PFSK-1 (cell line): Measurements from ENCODE around the gene CYP4V2.

Experiments used
- FOXP2 ChIP-seq: optimal IDR thresholded peaks from 2 replicates; pipeline ENCODE3; 2011; ENCODE audit warnings: borderline replicate concordance, control low read depth, inconsistent platforms; ENCODE audit not compliant: insufficient read depth; ENCODE audit errors: extremely low read length, extremely low read depth
- POLR2AphosphoS5 ChIP-seq: IDR thresholded peaks from 2 replicates; pipeline ENCODE4 v1.6.1; 2012; ENCODE audit warnings: low read depth, mild to moderate bottlenecking, control low read depth, low read length, moderate library complexity
- SIN3A ChIP-seq: IDR thresholded peaks from 2 replicates; pipeline ENCODE4 v1.6.1; 2012; ENCODE audit warnings: mild to moderate bottlenecking, low read length, moderate library complexity, borderline replicate concordance; ENCODE audit not compliant: insufficient read depth
- TAF1 ChIP-seq: IDR thresholded peaks from 2 replicates; pipeline ENCODE4 v1.6.1; 2012; ENCODE audit warnings: low read length, control low read depth, borderline replicate concordance; ENCODE audit not compliant: insufficient read depth
- TF ChIP-seq, protein P1 (sequence below), 2 experiments: IDR thresholded peaks; 2 replicates each; pipeline versions ENCODE4 v1.6.1 to v1.8.0; 2011 to 2012; ENCODE audit warnings: low read depth in 2 of 2, low read length in 2 of 2, control low read depth in 1 of 2, inconsistent platforms in 1 of 2, mild to moderate bottlenecking in 1 of 2, moderate library complexity in 1 of 2; ENCODE audit not compliant: insufficient read depth in 1 of 2

CYP4V2 gene

GRCh38 chr4:186240452-186240847 is 49.1 kb downstream of the CYP4V2 start:
- TF ChIP-seq TAF1 (no peak), SIN3A (no peak), POLR2AphosphoS5 (no peak), FOXP2 (no peak)
- TF ChIP-seq, protein P1, sequence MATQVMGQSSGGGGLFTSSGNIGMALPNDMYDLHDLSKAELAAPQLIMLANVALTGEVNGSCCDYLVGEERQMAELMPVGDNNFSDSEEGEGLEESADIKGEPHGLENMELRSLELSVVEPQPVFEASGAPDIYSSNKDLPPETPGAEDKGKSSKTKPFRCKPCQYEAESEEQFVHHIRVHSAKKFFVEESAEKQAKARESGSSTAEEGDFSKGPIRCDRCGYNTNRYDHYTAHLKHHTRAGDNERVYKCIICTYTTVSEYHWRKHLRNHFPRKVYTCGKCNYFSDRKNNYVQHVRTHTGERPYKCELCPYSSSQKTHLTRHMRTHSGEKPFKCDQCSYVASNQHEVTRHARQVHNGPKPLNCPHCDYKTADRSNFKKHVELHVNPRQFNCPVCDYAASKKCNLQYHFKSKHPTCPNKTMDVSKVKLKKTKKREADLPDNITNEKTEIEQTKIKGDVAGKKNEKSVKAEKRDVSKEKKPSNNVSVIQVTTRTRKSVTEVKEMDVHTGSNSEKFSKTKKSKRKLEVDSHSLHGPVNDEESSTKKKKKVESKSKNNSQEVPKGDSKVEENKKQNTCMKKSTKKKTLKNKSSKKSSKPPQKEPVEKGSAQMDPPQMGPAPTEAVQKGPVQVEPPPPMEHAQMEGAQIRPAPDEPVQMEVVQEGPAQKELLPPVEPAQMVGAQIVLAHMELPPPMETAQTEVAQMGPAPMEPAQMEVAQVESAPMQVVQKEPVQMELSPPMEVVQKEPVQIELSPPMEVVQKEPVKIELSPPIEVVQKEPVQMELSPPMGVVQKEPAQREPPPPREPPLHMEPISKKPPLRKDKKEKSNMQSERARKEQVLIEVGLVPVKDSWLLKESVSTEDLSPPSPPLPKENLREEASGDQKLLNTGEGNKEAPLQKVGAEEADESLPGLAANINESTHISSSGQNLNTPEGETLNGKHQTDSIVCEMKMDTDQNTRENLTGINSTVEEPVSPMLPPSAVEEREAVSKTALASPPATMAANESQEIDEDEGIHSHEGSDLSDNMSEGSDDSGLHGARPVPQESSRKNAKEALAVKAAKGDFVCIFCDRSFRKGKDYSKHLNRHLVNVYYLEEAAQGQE (IDR thresholded peaks at IDR 0.05; ENCODE audit: insufficient read depth in 1 of 2, low read depth in 2 of 2, low read length in 2 of 2), result no peak

DNA sequence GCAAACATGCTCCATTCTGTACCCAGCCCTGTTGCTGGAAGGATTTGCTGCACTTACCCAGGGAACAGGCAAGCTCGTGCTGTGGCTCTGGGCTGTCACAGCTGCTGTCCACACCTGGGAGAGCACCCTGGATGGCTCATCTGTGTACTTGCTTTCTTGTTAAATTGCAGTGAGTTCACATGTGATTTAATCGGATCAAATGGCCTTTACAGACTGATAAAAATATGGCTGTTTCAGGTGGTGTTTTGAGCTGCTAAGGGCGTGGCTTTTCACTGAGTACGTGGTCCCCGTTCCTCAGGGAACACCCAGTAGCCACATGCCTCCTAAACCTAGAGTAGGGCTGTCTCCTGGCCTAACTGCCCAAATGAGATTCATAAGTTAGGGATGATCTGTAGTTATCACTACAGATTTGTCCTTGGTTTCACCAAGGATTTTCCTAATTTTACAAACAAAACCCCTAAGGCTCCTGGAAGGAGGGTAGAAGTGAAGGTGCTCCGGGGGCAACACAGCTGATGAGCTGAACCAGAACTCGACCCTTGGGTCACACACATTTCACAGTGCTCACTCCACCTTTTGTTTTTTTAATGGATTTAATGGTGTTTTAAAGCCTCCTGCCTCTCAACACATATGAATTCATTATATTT is 49.6 kb downstream of the CYP4V2 start:
- no peak for TF ChIP-seq POLR2AphosphoS5

DNA sequence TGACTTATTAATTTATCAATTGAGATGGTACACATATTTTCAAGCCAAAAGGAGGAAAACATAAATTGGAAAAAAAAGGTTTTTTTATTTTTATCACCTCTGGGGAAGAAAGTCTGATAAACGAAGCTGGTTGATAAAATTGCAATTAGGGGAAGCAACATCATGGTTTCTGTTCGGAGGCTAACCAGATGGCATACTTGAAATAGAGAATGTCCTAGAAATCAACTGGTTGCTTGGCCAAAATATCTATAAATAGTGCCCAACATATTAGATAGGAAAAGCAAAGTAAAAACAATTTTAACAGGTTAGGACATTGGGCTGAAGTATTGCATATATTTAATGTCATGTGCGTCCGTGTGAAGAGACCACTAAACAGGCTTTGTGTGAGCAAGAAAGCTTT is 50.2 kb downstream of the CYP4V2 start:
- no peak for TF ChIP-seq TAF1
- TF ChIP-seq POLR2AphosphoS5, result no peak
- no peak for TF ChIP-seq SIN3A
- TF ChIP-seq, protein P1 (IDR thresholded peaks at IDR 0.05; ENCODE audit: insufficient read depth in 1 of 2, low read depth in 2 of 2, low read length in 2 of 2), result no peak
- no peak for TF ChIP-seq FOXP2

GRCh38 chr4:186243331-186243730 is 52.0 kb downstream of the CYP4V2 start:
- TF ChIP-seq, protein P1 (IDR thresholded peaks at IDR 0.05; ENCODE audit: insufficient read depth in 1 of 2, low read depth in 2 of 2, low read length in 2 of 2), result no peak
- no peak for TF ChIP-seq FOXP2
- no peak for TF ChIP-seq SIN3A
- no peak for TF ChIP-seq TAF1
- TF ChIP-seq POLR2AphosphoS5, result no peak

DNA sequence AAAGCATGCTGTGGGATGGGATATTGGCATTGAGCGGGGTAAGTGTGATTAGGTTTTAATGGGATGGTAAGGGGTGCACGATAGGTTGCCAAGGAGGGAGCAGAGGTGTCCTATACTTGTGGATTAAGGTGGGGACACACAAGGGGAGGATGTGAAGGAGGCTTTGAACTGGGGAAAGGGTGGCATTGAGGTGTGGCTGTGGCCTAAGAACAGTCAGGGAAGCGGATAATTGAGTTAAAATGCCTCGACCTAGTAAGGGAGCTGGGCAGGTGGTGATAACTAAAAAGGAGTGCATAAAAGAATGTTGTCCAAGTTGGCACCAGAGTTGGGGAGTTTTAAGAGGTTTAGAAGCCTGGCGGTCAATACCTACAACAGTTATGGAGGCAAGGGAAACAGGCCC is 53.5 kb downstream of the CYP4V2 start:
- no peak for TF ChIP-seq SIN3A
- TF ChIP-seq POLR2AphosphoS5, result no peak
- no peak for TF ChIP-seq TAF1
- TF ChIP-seq FOXP2, result no peak
- TF ChIP-seq, protein P1 (IDR thresholded peaks at IDR 0.05; ENCODE audit: insufficient read depth in 1 of 2, low read depth in 2 of 2, low read length in 2 of 2), result no peak
